ENCODE data around the gene UNC5C. TPM values are rescaled to one million over a fixed set of nuclear protein-coding genes. Genes with fewer than 3 reads are reported as not detected.

UNC5C gene
- total and polyA plus RNA-seq, 10 of the 15 experiments (the other 5 are each of a cell fraction or from before 2014, with no cell fraction given): 0.02 to 2.0 (median 0.15) TPM; not detected in 1

GRCh38 chr4:95524729-95525128, 24.0 kb downstream of the UNC5C start:
- POLR2A ChIA-PET: interaction anchor here (1.1 to 1.3 kb wide), 6 partner anchors 12 to 24 kb away, joined by 3 to 7 read pairs (median 4); partner anchors contain the start of gene UNC5C
- Histone ChIP-seq H4K20me1 (ENCODE audit: control insufficient read depth, insufficient read depth) (no peaks in the 10 kb centered on the region), H3K79me2 (ENCODE audit: control insufficient read depth, insufficient read depth, low read length) (no peaks in the 10 kb centered on the region)

More at GRCh38 chr4:95524729-95525128, 24.0 kb downstream of the UNC5C start:
- DNase-seq (ENCODE audit: low read depth, low spot score) (no peak), ATAC-seq (peak; percentile 84), FAIRE-seq (peak; percentile 61)
- H3K9ac ChIP-seq (ENCODE audit: control insufficient read depth, insufficient read depth, low read length): no peak overlapping the region
- WGBS (ENCODE audit: insufficient coverage, insufficient replicate concordance, low lambda C conversion rate, missing lambda C conversion rate): 0% methylated on average over 2 of the region's 2 CpGs
- ChIA-PET SMC1A (ENCODE audit: uncharacterized antibody, unreplicated experiment) (interaction anchor here (2.5 to 10.3 kb wide), 4 partner anchors 11 to 23 kb away, joined by 6 to 131 read pairs (median 13); partner anchors contain the start of gene UNC5C), CTCF (interaction anchor here (1.3 to 5.4 kb wide), 4 partner anchors 11 to 19 kb away, joined by 3 to 32 read pairs (median 12); no protein-coding TSS in a partner anchor), RAD21 (ENCODE audit: unreplicated experiment) (interaction anchor here (1.4 to 3.6 kb wide), 5 partner anchors 12 to 21 kb away, joined by 4 to 15 read pairs (median 6); no protein-coding TSS in a partner anchor)
- H3K9me3 ChIP-seq (replicated peaks; ENCODE audit: control insufficient read depth, insufficient read depth, low read length): no peaks in the 10 kb centered on the region
- H3K4me2 ChIP-seq (ENCODE audit: control insufficient read depth, insufficient read depth): no peak overlapping the region
- no peaks in the 10 kb centered on the region for H3K27me3 ChIP-seq (replicated peaks in 1 of 2; ENCODE audit: control insufficient read depth in 2 of 2, insufficient read depth in 2 of 2, low read length in 1 of 2)
- H2AFZ ChIP-seq (ENCODE audit: control insufficient read depth, low read depth, low read length): no peak overlapping the region
- no peaks in the 10 kb centered on the region; the same call in 1 of the 2 replicates for H3K4me1 ChIP-seq (ENCODE audit: control insufficient read depth, insufficient read depth, low read length)
- in situ Hi-C loops (cut with MboI) (no loop called here), intact Hi-C loops (cut with micrococcal nuclease; ENCODE audit: unreplicated experiment) (loop anchor here (2.0 kb wide), 1 partner anchor 16 kb away; no protein-coding TSS in a partner anchor)
- no peak overlapping the region for H3K4me3 ChIP-seq
- TF ChIP-seq SMARCA5 (IDR thresholded peaks at IDR 0.05): 0 out of 2 replicates have a peak, but pooled peaks have one; percentile 37
- TF ChIP-seq IKZF2 (IDR thresholded peaks at IDR 0.05): 0 out of 4 replicates have a peak, but pooled peaks of 1 of the 2 experiments have one; percentile 41
- TF ChIP-seq MEF2B (IDR thresholded peaks at IDR 0.05; ENCODE audit: partially characterized antibody, poor library complexity, severe bottlenecking): peak; percentile 20
- peak; percentile 46 for TF ChIP-seq MTA2 (IDR thresholded peaks at IDR 0.05; ENCODE audit: low read depth)
- TF ChIP-seq ZNF687 (IDR thresholded peaks at IDR 0.05): peak; percentile 51
- peak; percentile 59; the same call in 1 of the 2 replicates for TF ChIP-seq SPI1 (IDR thresholded peaks at IDR 0.05; ENCODE audit: borderline replicate concordance, insufficient read depth, low read depth, low read length)
- no peak for TF ChIP-seq KLF5 (IDR thresholded peaks at IDR 0.05; ENCODE audit: partially characterized antibody)
- no peak for TF ChIP-seq NFYA (IDR thresholded peaks at IDR 0.05; ENCODE audit: borderline replicate concordance, low read depth, low read length)
- peak; percentile 19; the same call in 1 of the 2 replicates for TF ChIP-seq ZNF24 (IDR thresholded peaks at IDR 0.05)
- 0 out of 2 replicates have a peak, but pooled peaks have one; percentile 11 for TF ChIP-seq NR2C1 (IDR thresholded peaks at IDR 0.05)
- TF ChIP-seq GATAD2B (conservative IDR thresholded peaks at IDR 0.05; ENCODE audit: low read depth): 0 out of 2 replicates have a peak, but pooled peaks have one; percentile 40
- TF ChIP-seq ZSCAN29 (IDR thresholded peaks at IDR 0.05): no peak
- TF ChIP-seq YY1 (IDR thresholded peaks at IDR 0.05; ENCODE audit: low read depth, low read length): no peak
- BruUV-seq (replicated peaks): no TSS peak
- no peak overlapping the region for H3K27ac ChIP-seq (ENCODE audit: control insufficient read depth, insufficient read depth)
- no peaks in the 10 kb centered on the region for H3K36me3 ChIP-seq (ENCODE audit: control insufficient read depth in 2 of 2, insufficient read depth in 2 of 2, low read length in 1 of 2)

All from GM12878 (cell line).